IPS-20b (cell line): ENCODE measurements around the gene FBLN2.

Experiments
- H3K27ac ChIP-seq: one replicate; pipeline ENCODE4 v1.5.1; 2013; ENCODE audit warnings: low read length
- H3K27me3 ChIP-seq: 2 replicates; pipeline ENCODE4 v1.6.1; 2013; ENCODE audit warnings: mild to moderate bottlenecking, low read length, inconsistent platforms; ENCODE audit not compliant: insufficient read depth
- H3K36me3 ChIP-seq: 2 replicates; pipeline ENCODE4 v1.6.1; 2013; ENCODE audit warnings: low read depth, mild to moderate bottlenecking, inconsistent platforms, low read length, moderate library complexity; ENCODE audit not compliant: insufficient read depth
- H3K4me1 ChIP-seq: 2 replicates; pipeline ENCODE4 v1.6.1; 2013; ENCODE audit warnings: mild to moderate bottlenecking, control low read depth, inconsistent platforms, low read length, moderate library complexity; ENCODE audit not compliant: insufficient read depth
- H3K4me3 ChIP-seq: 2 replicates; pipeline ENCODE4 v1.5.1; 2013; ENCODE audit warnings: mild to moderate bottlenecking, low read length, inconsistent platforms
- H3K9ac ChIP-seq: 2 replicates; pipeline ENCODE4 v1.6.1; 2013; ENCODE audit warnings: low read depth, mild to moderate bottlenecking, inconsistent platforms, low read length, moderate library complexity
- H3K9me3 ChIP-seq: 2 replicates; pipeline ENCODE4 v1.6.1; 2013; ENCODE audit warnings: mild to moderate bottlenecking, low read depth, low read length, inconsistent platforms; ENCODE audit not compliant: insufficient read depth

The FBLN2 gene

GRCh38 chr3:13662238-13662847 is 113.4 kb downstream of the FBLN2 start:
- Histone ChIP-seq H3K9me3 (no peaks in the 10 kb centered on the region), H3K27ac (no peak overlapping the region), H3K9ac (no peak overlapping the region), H3K27me3 (peaks cover 3% of the 10 kb centered on the region), H3K4me3 (no peak overlapping the region), H3K4me1 (no peaks in the 10 kb centered on the region), H3K36me3 (no peaks in the 10 kb centered on the region)

- H3K27me3 ChIP-seq: no peaks in the 10 kb centered on the region
Measured at GRCh38 chr3:13663781-13664535, 115.0 kb downstream of the FBLN2 start.

GRCh38 chr3:13665582-13666226 is 116.8 kb downstream of the FBLN2 start:
- no peaks in the 10 kb centered on the region for H3K27me3 ChIP-seq
- no peaks in the 10 kb centered on the region for H3K4me1 ChIP-seq
- no peak overlapping the region for H3K4me3 ChIP-seq
- no peak overlapping the region for H3K9ac ChIP-seq
- H3K36me3 ChIP-seq: no peaks in the 10 kb centered on the region
- H3K27ac ChIP-seq: no peak overlapping the region
- no peaks in the 10 kb centered on the region for H3K9me3 ChIP-seq

More at GRCh38 chr3:13663781-13664535, 115.0 kb downstream of the FBLN2 start:
- Histone ChIP-seq H3K9me3 (no peaks in the 10 kb centered on the region), H3K36me3 (no peaks in the 10 kb centered on the region), H3K4me3 (no peak overlapping the region), H3K9ac (no peak overlapping the region), H3K4me1 (no peaks in the 10 kb centered on the region), H3K27ac (no peak overlapping the region)

- Histone ChIP-seq H3K4me3 (no peak overlapping the region), H3K36me3 (no peaks in the 10 kb centered on the region), H3K27me3 (no peaks in the 10 kb centered on the region), H3K9me3 (no peaks in the 10 kb centered on the region), H3K9ac (no peak overlapping the region), H3K4me1 (no peaks in the 10 kb centered on the region), H3K27ac (no peak overlapping the region)
Measured at GRCh38 chr3:13666227-13666619, 117.3 kb downstream of the FBLN2 start.

GRCh38 chr3:13666781-13667709 is 118.1 kb downstream of the FBLN2 start:
- no peaks in the 10 kb centered on the region for H3K27me3 ChIP-seq
- no peaks in the 10 kb centered on the region for H3K4me1 ChIP-seq
- H3K4me3 ChIP-seq: no peak overlapping the region

GRCh38 chr3:13668136-13668535 is 119.2 kb downstream of the FBLN2 start:
- H3K27me3 ChIP-seq: no peaks in the 10 kb centered on the region
- no peaks in the 10 kb centered on the region for H3K4me1 ChIP-seq
- no peaks in the 10 kb centered on the region for H3K36me3 ChIP-seq
- H3K9ac ChIP-seq: no peak overlapping the region
- no peak overlapping the region for H3K4me3 ChIP-seq
- no peak overlapping the region for H3K27ac ChIP-seq
- no peaks in the 10 kb centered on the region for H3K9me3 ChIP-seq

More at GRCh38 chr3:13666781-13667709, 118.1 kb downstream of the FBLN2 start:
- Histone ChIP-seq H3K36me3 (no peaks in the 10 kb centered on the region), H3K9ac (no peak overlapping the region), H3K27ac (no peak overlapping the region), H3K9me3 (no peaks in the 10 kb centered on the region)

- Histone ChIP-seq H3K27ac (no peak overlapping the region), H3K4me1 (no peaks in the 10 kb centered on the region), H3K4me3 (no peak overlapping the region), H3K36me3 (no peaks in the 10 kb centered on the region), H3K9me3 (no peaks in the 10 kb centered on the region), H3K27me3 (no peaks in the 10 kb centered on the region), H3K9ac (no peak overlapping the region)
Measured at GRCh38 chr3:13669457-13669856, 120.5 kb downstream of the FBLN2 start.

- H3K36me3 ChIP-seq: no peaks in the 10 kb centered on the region
- H3K27me3 ChIP-seq: no peaks in the 10 kb centered on the region
Measured at GRCh38 chr3:13670292-13670691, 121.4 kb downstream of the FBLN2 start.

GRCh38 chr3:13671482-13672233 is 122.7 kb downstream of the FBLN2 start:
- H3K4me3 ChIP-seq: no peak overlapping the region
- no peak overlapping the region for H3K27ac ChIP-seq
- no peak overlapping the region for H3K9ac ChIP-seq
- no peaks in the 10 kb centered on the region for H3K9me3 ChIP-seq
- no peaks in the 10 kb centered on the region for H3K27me3 ChIP-seq
- no peaks in the 10 kb centered on the region for H3K36me3 ChIP-seq
- H3K4me1 ChIP-seq: no peaks in the 10 kb centered on the region

More at GRCh38 chr3:13670292-13670691, 121.4 kb downstream of the FBLN2 start:
- Histone ChIP-seq H3K9me3 (no peaks in the 10 kb centered on the region), H3K4me3 (no peak overlapping the region), H3K9ac (no peak overlapping the region), H3K4me1 (no peaks in the 10 kb centered on the region), H3K27ac (no peak overlapping the region)

GRCh38 chr3:13673207-13673606 is 124.3 kb downstream of the FBLN2 start:
- Histone ChIP-seq H3K9me3 (no peaks in the 10 kb centered on the region), H3K27me3 (no peaks in the 10 kb centered on the region), H3K36me3 (no peaks in the 10 kb centered on the region), H3K4me1 (no peaks in the 10 kb centered on the region), H3K9ac (no peak overlapping the region), H3K4me3 (no peak overlapping the region), H3K27ac (no peak overlapping the region)
